Right kidney (tissue), 1 donor: ENCODE measurements around the gene NMU.
"Not testable (repeated sequence)": the region's sequence is repeated elsewhere in the genome, so short reads cannot be mapped to it uniquely, and the experiment has no call there.

Experiments used
- DNase-seq: peaks from one replicate; pipeline ENCODE4 v3.0.0-alpha.2; 2016

The NMU gene

DNA sequence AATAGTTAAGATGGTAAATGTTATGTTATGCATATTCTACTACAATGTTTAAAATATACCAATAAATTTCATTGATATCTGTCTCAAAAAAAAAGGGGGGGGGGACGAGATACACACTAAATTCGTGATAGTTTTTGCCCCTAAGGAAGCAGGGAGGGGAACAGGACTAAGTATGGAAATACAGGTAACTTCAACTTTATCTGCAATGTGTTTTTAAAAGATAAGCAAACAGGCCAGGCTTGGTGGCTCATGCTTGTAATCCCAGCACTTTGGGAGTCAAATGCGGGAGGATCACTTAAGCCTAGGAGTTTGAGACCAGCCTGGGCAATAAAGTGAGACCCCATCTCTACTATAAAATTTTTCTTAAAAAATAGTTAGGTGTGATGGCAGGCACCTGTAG is 76.0 kb downstream of the NMU start:
- no peak for DNase-seq

DNA sequence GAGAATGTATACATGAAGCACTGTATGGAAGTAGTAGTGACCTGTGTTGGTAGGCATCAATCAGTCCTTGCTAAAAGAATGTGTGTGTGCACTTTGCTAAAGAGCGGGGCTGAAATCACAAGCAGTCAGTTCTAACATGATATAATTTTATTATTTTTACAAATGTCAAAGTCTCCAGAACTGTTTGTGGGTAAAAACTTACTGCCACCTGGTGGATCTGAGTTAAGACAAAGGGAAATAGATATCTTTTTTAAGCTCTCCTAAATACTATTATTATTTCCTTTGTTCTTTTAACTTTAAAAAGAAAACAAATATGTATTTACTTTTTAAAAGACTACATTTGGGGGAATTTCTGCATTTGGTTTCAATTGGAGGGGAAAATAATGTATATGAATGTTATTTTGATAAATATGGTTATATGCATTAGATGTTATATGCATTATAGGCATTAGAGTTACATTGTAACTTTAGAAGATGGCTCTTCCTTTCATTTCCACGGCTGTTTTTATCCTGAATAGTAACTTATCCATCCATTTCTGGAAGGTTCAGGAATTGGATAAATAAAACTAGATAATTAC is 81.6 kb downstream of the NMU start:
- no peak for DNase-seq

GRCh38 chr4:55553441-55554201 is 82.5 kb downstream of the NMU start:
- DNase-seq: no peak

GRCh38 chr4:55551964-55552363 is 84.1 kb downstream of the NMU start:
- DNase-seq: not testable (repeated sequence)

GRCh38 chr4:55549888-55550287 is 86.2 kb downstream of the NMU start:
- no peak for DNase-seq

DNA sequence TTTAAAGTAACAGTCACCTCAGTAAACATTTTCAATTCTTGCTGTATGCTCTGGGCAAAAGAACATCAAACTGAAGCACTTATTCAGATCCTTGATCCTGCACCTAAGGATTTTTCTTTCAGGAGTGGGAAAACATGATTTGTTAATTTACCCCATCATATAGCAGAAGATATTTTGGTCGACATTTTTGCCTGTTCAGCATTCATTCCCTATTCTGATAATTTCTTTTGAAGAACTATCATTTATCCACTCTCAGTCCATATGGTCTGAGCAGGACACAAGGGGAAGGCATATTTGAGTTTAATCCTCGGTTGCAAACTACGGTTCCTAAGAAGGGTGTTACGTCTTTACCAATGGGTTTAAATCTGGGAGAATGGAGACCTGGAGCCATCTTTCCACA is 88.2 kb downstream of the NMU start:
- DNase-seq: no peak

DNA sequence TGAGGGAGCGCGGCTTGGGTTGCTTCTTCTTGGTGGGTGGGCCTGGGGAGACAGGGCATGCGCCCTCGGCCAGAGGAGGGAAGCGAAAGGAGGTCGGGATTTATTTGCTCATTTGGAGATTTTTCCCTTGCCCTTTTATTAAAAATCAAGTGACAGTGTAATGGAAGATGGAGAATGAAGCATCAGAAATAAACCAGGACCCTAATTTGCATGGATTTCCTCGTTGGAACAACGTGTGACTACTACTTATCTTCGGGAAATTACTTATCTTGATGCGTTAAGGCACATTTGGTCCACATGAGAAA is 88.7 kb downstream of the NMU start:
- DNase-seq: no peak

DNA sequence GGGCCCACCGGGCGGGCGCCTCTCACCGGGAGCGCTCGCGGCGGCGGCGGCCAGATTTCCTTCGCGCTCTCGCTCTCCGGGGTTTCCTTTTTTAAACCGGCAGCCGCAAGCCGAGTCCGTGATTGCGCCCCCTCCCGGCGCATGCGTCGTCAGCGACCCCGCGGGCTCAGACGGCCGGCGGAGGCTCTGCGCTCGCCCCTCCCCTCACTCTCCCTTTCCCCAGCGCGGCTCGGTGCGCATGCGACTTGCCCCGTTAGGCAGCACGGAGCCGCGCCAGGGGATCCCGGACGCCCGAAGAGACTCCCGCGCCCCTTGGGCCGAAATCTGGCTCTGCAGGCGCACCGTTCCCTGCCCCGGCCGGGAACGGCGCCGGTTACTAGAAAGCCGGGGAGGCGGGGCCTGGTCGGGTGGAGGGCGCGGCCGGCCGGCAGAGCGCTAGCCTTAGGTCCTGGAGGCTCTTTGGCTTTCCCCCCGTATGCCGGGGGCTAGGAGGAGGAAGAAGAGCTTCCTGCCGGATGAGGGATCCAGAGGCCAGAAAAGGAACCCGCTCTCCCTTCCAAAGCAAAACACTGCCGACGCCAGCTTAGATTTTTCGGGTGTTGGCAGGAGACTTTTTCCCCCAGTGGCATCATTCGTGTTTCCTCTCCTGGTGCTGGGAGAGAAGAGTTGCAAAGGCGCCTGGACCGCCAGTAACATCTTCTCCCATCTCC is 89.2 kb downstream of the NMU start, which contains the start of gene CLOCK:
Gene CLOCK, minus strand, starts transcription at position 154 of the 710 bp plus-strand sequence. CDS start 64,124 bp downstream, outside the sequence.
- DNase-seq: peak; percentile 100

- no peak for DNase-seq
Observed at GRCh38 chr4:55546506-55546755, 89.7 kb downstream of the NMU start.

DNA sequence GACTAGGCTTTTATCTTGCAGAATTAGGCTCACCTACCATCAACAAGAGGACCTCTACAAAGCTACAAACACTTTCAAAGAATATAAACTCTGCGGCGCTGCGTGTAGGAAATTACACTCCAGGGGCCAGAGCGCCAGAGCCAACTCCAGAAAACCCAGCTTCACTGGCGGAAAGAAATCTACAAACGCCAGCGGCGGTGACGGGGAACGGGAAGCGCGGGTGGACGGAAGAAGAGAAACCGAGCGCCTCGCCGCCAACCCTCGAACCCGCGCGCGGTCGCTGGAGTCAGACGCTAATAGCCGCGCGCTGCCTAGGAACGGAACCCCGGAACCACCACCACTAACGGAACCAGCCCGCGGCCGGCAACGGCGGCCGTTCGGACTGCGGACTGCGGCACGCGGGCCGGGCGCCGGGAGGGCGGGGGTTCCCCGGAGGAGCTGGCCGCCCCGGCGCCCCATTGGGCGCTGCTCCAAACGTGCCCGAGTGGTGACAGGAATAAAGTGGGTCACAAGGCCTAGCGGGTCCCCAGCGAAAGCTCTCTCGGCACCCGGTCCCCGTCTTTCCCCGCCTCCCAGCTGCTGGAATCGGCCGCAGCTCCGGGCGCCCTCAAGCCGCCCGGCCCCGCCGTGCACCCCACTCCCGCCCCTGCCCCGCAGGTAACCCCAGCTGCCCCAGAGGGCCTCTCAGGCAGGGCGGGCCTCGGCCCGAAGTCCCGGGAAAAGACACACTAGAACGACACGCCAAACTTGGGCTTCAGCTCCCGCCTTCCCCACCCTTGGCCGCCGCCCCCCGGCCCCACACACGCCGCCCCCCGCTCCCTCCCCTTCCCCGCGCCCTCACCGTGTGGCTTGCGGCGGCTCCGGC is 90.2 kb downstream of the NMU start:
- peak; percentile 94 for DNase-seq
